ENCODE measurements around the gene SAMSN1. TPM values are rescaled to one million over a fixed set of nuclear protein-coding genes. Genes with fewer than 3 reads are reported as not detected.
"Not testable (repeated sequence)": the region's sequence is repeated elsewhere in the genome, so short reads cannot be mapped to it uniquely, and the experiment has no call there.

The SAMSN1 gene
- polyA plus RNA-seq, 3 donors, result 2.7 to 4.2 (median 2.9) TPM

- peak; percentile 54 for DNase-seq
Measured at GRCh38 chr21:14531757-14532316, 14.3 kb downstream of the SAMSN1 start.

GRCh38 chr21:14530592-14530991 is 15.5 kb downstream of the SAMSN1 start:
- no peak for DNase-seq

- DNase-seq, result no peak
Measured at GRCh38 chr21:14528815-14529214, 17.3 kb downstream of the SAMSN1 start.

- no peak for DNase-seq
Measured at GRCh38 chr21:14527696-14528652, 18.1 kb downstream of the SAMSN1 start.

- no peak for DNase-seq
Measured at GRCh38 chr21:14526836-14527695, 19.0 kb downstream of the SAMSN1 start.

GRCh38 chr21:14526199-14526598 is 19.9 kb downstream of the SAMSN1 start:
- no peak for DNase-seq

GRCh38 chr21:14523234-14523633 is 22.9 kb downstream of the SAMSN1 start:
- no peak for DNase-seq

GRCh38 chr21:14522736-14523135 is 23.4 kb downstream of the SAMSN1 start:
- DNase-seq, result no peak

GRCh38 chr21:14520535-14520934 is 25.6 kb downstream of the SAMSN1 start:
- no peak for DNase-seq

GRCh38 chr21:14519000-14519399 is 27.1 kb downstream of the SAMSN1 start:
- DNase-seq, result no peak

GRCh38 chr21:14513804-14514203 is 32.3 kb downstream of the SAMSN1 start:
- no peak for DNase-seq

- not testable (repeated sequence) for DNase-seq
Measured at GRCh38 chr21:14506859-14507457, 39.2 kb downstream of the SAMSN1 start.

GRCh38 chr21:14500873-14501272 is 45.2 kb downstream of the SAMSN1 start:
- DNase-seq, result no peak

GRCh38 chr21:14499316-14499715 is 46.8 kb downstream of the SAMSN1 start:
- no peak for DNase-seq

GRCh38 chr21:14497825-14498224 is 48.3 kb downstream of the SAMSN1 start:
- DNase-seq, result no peak

- DNase-seq, result no peak
Measured at GRCh38 chr21:14495075-14495474, 51.0 kb downstream of the SAMSN1 start.

GRCh38 chr21:14494181-14494580 is 51.9 kb downstream of the SAMSN1 start:
- not testable (repeated sequence) for DNase-seq

GRCh38 chr21:14493731-14494130 is 52.4 kb downstream of the SAMSN1 start:
- DNase-seq, result no peak

- DNase-seq, result no peak
Measured at GRCh38 chr21:14492931-14493330, 53.2 kb downstream of the SAMSN1 start.

GRCh38 chr21:14491269-14491681 is 54.8 kb downstream of the SAMSN1 start:
- DNase-seq, result no peak

GRCh38 chr21:14488672-14489204 is 57.4 kb downstream of the SAMSN1 start:
- no peak for DNase-seq

All from renal pelvis (tissue), 4 donors.